Rectal smooth muscle tissue (tissue), 1 donor: Measurements from ENCODE around the gene HDGF.
"Not testable (repeated sequence)": the region's sequence is repeated elsewhere in the genome, so short reads cannot be mapped to it uniquely, and the experiment has no call there.

ENCODE experiments used
- H3K27ac ChIP-seq: one replicate; pipeline ENCODE4 v1.7.0; 2013; ENCODE audit warnings: low read depth, low read length, inconsistent platforms
- H3K27me3 ChIP-seq: one replicate; pipeline ENCODE4 v1.7.0; 2013; ENCODE audit warnings: low read length; ENCODE audit not compliant: control insufficient read depth, insufficient read depth
- H3K36me3 ChIP-seq: one replicate; pipeline ENCODE4 v1.7.0; 2013; ENCODE audit warnings: low read length; ENCODE audit not compliant: control insufficient read depth, insufficient read depth
- H3K4me1 ChIP-seq: one replicate; pipeline ENCODE4 v1.7.0; 2013; ENCODE audit warnings: low read length; ENCODE audit not compliant: control insufficient read depth, insufficient read depth
- H3K4me3 ChIP-seq: one replicate; pipeline ENCODE4 v1.7.0; 2013; ENCODE audit warnings: low read length
- H3K9ac ChIP-seq: one replicate; pipeline ENCODE4 v1.7.0; 2013; ENCODE audit warnings: low read length

The HDGF gene

GRCh38 chr1:156760796-156761104, 9.3 kb upstream of the HDGF start:
- Histone ChIP-seq H3K4me1 (no peaks in the 10 kb centered on the region), H3K4me3 (no peak overlapping the region), H3K9ac (no peak overlapping the region), H3K27me3 (no peaks in the 10 kb centered on the region), H3K27ac (no peak overlapping the region), H3K36me3 (no peaks in the 10 kb centered on the region)

DNA sequence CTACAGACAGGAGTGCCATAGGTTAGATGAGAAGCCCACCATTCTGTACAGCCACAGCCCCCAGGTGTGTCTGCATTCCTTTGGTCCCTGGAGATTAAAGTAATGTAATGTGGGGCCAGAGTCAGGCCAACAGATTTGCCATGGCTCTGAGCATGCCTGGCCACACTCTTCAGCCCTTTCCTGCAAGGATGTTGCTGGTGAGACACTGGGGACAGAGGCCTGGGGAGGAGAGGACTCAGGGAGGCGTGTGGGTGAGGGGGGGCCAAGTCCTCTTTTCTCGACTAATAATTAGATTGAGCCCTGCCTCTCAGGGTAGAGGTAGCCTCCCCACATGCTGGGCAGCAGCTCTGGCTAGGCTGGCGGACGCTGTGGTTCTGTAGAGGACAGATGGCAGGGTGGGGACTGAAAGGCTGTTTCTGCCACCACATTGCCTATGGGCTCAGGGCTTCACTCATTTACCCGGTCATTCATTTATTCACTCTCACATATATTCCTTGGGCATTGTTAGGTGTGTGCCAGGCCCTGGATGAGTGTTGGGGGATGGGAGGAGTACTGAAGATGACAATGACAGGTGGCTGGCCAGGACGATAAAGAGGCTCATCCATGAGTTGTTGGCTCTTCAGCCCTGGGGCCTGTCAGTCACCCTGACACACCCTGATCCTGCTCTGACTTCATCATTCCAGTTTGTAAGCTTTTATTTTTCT, 8.8 kb upstream of the HDGF start:
- Histone ChIP-seq H3K27ac (no peak overlapping the region), H3K36me3 (no peaks in the 10 kb centered on the region), H3K27me3 (no peaks in the 10 kb centered on the region), H3K4me3 (no peak overlapping the region), H3K4me1 (no peaks in the 10 kb centered on the region), H3K9ac (no peak overlapping the region)

DNA sequence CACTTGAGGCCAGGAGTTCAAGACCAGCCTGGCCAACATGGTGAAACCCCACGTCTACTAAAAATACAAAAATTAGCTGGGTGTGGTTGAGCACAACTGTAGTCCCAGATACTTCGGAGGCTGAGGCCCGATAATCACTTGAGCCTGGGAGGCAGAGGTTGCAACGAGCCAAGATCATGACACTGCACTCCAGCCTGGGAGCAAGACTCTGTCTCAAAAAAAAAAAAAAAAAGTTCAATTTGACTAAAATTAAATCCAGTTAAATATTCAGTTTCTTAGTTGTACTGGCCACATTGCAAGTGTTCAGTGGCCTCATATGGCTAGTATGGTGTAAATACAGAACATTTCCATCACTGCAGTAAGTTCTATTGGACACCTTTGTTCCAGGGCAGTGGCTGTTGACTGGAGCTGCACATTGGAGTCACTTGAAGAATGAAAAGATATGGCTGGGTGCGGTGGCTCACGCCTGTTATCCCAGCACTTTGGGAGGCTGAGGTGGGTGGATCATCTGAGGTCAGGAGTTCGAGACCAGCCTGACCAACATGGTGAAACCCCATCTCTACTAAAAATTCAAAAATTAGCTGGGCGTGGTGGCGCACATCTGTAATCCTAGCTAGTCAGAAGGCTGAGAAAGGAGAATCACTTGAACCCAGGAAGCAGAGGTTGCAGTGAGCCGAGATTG, 6.2 kb upstream of the HDGF start:
- not testable (repeated sequence) for H3K27me3 ChIP-seq, H3K9ac ChIP-seq, H3K4me3 ChIP-seq, H3K4me1 ChIP-seq, H3K36me3 ChIP-seq, H3K27ac ChIP-seq

DNA sequence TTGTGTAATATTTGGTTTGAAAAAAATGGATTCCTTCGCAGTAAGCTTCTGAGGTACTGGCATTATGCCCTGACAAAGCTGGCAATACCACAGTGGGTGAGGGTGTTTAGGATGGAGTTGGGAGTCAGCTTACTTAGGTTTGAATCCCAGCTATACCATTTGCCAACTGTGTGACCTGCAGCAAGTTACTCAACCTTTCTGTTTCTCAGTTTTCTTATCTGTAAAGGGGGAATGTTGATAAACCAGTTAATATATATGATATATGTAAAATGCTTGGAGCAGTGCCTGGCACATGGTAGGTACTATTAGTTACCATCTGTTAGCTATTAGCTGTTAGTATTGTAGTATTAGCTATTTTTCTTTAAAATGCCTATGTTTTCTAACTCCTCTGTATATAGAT, 4.9 kb upstream of the HDGF start:
- Histone ChIP-seq H3K4me1 (peaks cover 9% of the 10 kb centered on the region), H3K27me3 (no peaks in the 10 kb centered on the region), H3K9ac (no peak overlapping the region), H3K4me3 (no peak overlapping the region), H3K27ac (no peak overlapping the region), H3K36me3 (no peaks in the 10 kb centered on the region)

- no peak overlapping the region for H3K27ac ChIP-seq
- no peaks in the 10 kb centered on the region for H3K27me3 ChIP-seq
- no peak overlapping the region for H3K9ac ChIP-seq
- peaks cover 9% of the 10 kb centered on the region for H3K4me1 ChIP-seq
- H3K4me3 ChIP-seq = no peak overlapping the region
- H3K36me3 ChIP-seq = no peaks in the 10 kb centered on the region
These were observed 4.1 kb upstream of the HDGF start for GRCh38 chr1:156755527-156755950.

- no peak overlapping the region for H3K9ac ChIP-seq
- H3K27me3 ChIP-seq = no peaks in the 10 kb centered on the region
- H3K27ac ChIP-seq = no peak overlapping the region
- H3K4me3 ChIP-seq = no peak overlapping the region
- H3K4me1 ChIP-seq = peaks cover 20% of the 10 kb centered on the region
- no peaks in the 10 kb centered on the region for H3K36me3 ChIP-seq
These were observed 2.7 kb upstream of the HDGF start for GRCh38 chr1:156754219-156754618.

DNA sequence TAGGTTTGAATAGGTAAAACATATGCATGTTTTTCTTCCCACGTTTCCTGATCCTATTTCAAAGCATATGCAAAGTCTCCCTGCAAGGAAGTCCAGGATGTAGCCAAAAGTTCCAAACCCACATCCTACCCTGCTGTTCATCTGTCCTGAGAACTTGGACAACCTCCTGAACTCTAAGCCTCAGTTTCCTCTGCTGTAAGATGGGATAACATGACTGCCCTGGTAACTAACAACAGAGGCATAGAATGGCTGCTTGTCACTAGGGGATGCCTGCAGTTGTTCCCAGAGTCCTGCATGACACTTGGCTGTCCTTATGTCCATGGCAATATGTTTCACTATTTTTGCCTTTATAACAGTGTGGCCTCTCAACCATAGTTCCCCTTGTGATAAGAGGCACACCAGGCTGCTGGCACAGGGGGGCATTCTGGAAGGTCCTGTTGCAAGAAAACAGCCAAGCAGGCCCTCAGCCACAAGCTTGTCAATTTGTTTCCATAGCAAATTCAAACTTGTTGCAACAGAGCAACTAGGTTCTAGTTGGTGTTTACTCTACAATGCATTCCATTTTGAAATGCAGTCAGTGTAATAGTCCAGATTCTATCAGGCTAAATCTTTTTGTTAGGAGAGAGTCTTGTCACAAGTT, 1.5 kb upstream of the HDGF start:
- Histone ChIP-seq H3K9ac (no peak overlapping the region), H3K36me3 (no peaks in the 10 kb centered on the region), H3K27me3 (no peaks in the 10 kb centered on the region), H3K4me3 (peak overlapping the region; percentile 85), H3K4me1 (peaks cover 33% of the 10 kb centered on the region), H3K27ac (no peak overlapping the region)

GRCh38 chr1:156751757-156752481, 444 bp upstream of the HDGF start:
- Histone ChIP-seq H3K27ac (peak overlapping the region; percentile 97), H3K4me1 (peaks cover 39% of the 10 kb centered on the region), H3K4me3 (peak overlapping the region; percentile 85), H3K9ac (peak overlapping the region; percentile 81), H3K36me3 (no peaks in the 10 kb centered on the region), H3K27me3 (no peaks in the 10 kb centered on the region)

GRCh38 chr1:156750711-156751450, 594 bp downstream of the HDGF start:
- Histone ChIP-seq H3K4me3 (peak overlapping the region; percentile 69), H3K27ac (peak overlapping the region; percentile 97), H3K4me1 (peaks cover 44% of the 10 kb centered on the region), H3K27me3 (no peaks in the 10 kb centered on the region), H3K9ac (peak overlapping the region; percentile 50), H3K36me3 (no peaks in the 10 kb centered on the region)

GRCh38 chr1:156750191-156750672, 1.2 kb downstream of the HDGF start:
- peak overlapping the region; percentile 50 for H3K9ac ChIP-seq
- peak overlapping the region; percentile 97 for H3K27ac ChIP-seq
- no peaks in the 10 kb centered on the region for H3K36me3 ChIP-seq
- no peaks in the 10 kb centered on the region for H3K27me3 ChIP-seq
- H3K4me3 ChIP-seq = peak overlapping the region; percentile 69
- H3K4me1 ChIP-seq = peaks cover 51% of the 10 kb centered on the region

GRCh38 chr1:156749419-156750118, 1.9 kb downstream of the HDGF start:
- Histone ChIP-seq H3K27ac (peak overlapping the region; percentile 97), H3K4me1 (peaks cover 51% of the 10 kb centered on the region), H3K36me3 (peaks cover 4% of the 10 kb centered on the region), H3K9ac (peak overlapping the region; percentile 50), H3K27me3 (no peaks in the 10 kb centered on the region), H3K4me3 (peak overlapping the region; percentile 69)
